HepG2 (cell line): ENCODE data around the gene DCUN1D4.

Experiments
- GABPA ChIP-seq, 2 experiments: IDR thresholded peaks; 2 replicates each; pipeline ENCODE4 v1.6.1; 2011 to 2016; ENCODE audit warnings: low read depth in 2 of 2, low read length in 1 of 2, missing biosample characterization in 1 of 2, missing genetic modification characterization in 1 of 2
- MED8 ChIP-seq: sonication (generic); formaldehyde crosslinking; IDR thresholded peaks from 2 replicates; pipeline ENCODE4 v1.8.1; 2023; ENCODE audit warnings: mild to moderate bottlenecking, missing genetic modification reagents; ENCODE audit not compliant: insufficient replicate concordance
- SKI ChIP-seq: fragments of 450-650 bp; IDR thresholded peaks from one replicate; pipeline ENCODE4 v1.6.1; 2018; ENCODE audit warnings: mild to moderate bottlenecking; ENCODE audit not compliant: partially characterized antibody
- ZBTB21 ChIP-seq: sonication (generic); formaldehyde crosslinking; IDR thresholded peaks from 2 replicates; pipeline ENCODE4 v1.4.0; 2020; ENCODE audit warnings: missing genetic modification reagents

GRCh38 chr4:51895816-51896408, 53.0 kb downstream of the DCUN1D4 start:
- TF ChIP-seq GABPA (IDR thresholded peaks at IDR 0.05; ENCODE audit: low read depth, low read length) (no peak), GABPA (CRISPR knock-in tag; IDR thresholded peaks at IDR 0.05; ENCODE audit: low read depth) (no peak), MED8 (CRISPR knock-in tag) (no peak), ZBTB21 (CRISPR knock-in tag) (no peak), SKI (no peak)
